C1 segment of cervical spinal cord (tissue), 14 donors: ENCODE data around the gene FLT4.
"Not testable (repeated sequence)": the region's sequence is repeated elsewhere in the genome, so short reads cannot be mapped to it uniquely, and the experiment has no call there.

ENCODE experiments used
- DNase-seq, 14 donors: peaks; one replicate each; lab custom pipeline; 2025; lab: John Stamatoyannopoulos, UW

FLT4 gene

DNA sequence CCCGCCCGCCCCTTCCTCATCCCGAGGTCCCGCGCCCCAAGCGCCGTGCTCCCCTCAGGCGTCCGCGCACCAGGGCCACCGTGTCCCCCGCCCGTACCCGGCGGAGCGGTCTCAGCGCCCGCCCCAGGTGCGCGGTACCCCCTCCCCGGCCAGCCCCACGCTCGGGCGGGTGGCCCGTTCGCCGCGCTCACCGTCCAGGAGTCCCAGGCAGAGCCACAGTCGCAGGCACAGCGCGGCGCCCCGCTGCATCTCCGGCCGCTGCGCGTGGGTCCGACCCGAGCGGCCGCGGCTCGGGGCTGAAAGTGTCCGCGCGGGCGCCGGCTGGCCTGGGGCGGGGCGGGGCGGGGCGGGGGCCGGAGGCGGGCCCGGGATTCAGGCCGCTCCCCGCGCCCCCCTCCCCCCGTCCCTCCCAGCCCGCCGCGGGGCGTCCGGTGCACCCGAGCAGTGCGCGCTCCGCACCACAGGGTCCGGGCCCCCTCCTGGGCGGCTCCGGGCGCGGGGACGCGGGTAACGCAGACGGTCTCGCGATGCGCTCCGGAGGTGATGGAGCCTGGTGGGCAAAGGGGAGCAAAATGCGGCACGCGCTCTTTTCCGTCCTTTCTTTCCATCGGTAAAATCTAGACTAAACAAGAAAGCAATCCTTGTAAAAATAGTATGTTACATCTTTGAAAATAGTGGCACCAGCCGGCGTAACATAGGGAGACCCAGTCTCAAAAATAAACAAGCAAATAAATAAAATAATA, at the start of gene FLT4:
Gene FLT4, minus strand, starts transcription at position 304 of the 743 bp plus-strand sequence. Its CDS starts 55 bp downstream, at position 249.
- DNase-seq, result no peak

- no peak for DNase-seq
Measured at GRCh38 chr5:180699042-180699441, 49.6 kb upstream of the FLT4 start.

GRCh38 chr5:180696116-180696515, 46.7 kb upstream of the FLT4 start:
- DNase-seq, result no peak

DNA sequence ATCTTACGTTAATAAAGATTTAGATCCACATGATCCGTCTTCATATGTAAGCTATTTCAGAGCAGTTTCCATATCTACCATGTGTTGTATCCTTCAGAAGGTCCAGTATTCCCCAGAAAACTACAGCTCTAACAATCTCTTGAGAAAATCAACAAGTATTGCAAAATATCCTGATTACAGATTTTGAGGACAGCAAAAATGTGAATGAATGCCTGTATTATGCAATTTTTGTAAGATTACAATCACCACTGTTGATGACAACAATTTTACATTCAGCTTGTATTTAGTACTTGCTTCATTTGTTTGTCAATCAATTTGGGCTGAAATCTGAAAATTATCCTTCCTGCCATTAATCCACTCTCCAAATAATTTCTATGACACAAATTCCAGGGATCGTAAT, 43.0 kb upstream of the FLT4 start:
- no peak for DNase-seq

- no peak for DNase-seq
Measured at GRCh38 chr5:180691046-180691445, 41.6 kb upstream of the FLT4 start.

GRCh38 chr5:180690562-180690961, 41.2 kb upstream of the FLT4 start:
- DNase-seq, result no peak

- DNase-seq, result no peak
Measured at GRCh38 chr5:180689775-180690174, 40.4 kb upstream of the FLT4 start.

DNA sequence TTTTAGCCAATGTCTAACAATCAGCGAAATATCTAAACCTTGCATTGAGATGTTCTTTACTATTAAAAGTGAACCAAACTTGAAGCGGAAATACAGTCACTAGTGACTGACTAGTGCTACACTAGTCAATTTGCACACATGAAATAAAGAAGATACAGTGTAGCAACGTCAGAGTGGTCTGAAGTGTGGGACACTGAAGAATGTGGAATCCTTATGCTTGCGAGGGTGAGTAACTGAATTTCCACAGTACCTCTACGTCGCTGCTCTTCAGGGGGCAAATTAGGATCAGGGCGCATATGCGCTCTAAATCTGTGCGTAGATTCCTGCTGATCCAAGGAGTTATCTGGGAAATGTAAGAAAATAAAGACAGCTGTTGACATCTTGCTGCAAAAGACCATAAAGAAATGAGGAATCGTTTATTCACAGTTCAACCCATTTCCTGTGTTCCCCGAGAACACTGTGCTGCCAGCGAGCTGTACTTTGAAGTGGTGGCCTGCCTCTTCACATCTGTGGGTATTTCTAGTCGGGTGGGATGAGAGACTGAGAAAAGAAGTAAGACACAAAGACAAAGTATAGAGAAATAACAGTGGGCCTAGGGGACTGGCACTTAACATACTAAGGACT, 39.8 kb upstream of the FLT4 start:
- no peak for DNase-seq

DNA sequence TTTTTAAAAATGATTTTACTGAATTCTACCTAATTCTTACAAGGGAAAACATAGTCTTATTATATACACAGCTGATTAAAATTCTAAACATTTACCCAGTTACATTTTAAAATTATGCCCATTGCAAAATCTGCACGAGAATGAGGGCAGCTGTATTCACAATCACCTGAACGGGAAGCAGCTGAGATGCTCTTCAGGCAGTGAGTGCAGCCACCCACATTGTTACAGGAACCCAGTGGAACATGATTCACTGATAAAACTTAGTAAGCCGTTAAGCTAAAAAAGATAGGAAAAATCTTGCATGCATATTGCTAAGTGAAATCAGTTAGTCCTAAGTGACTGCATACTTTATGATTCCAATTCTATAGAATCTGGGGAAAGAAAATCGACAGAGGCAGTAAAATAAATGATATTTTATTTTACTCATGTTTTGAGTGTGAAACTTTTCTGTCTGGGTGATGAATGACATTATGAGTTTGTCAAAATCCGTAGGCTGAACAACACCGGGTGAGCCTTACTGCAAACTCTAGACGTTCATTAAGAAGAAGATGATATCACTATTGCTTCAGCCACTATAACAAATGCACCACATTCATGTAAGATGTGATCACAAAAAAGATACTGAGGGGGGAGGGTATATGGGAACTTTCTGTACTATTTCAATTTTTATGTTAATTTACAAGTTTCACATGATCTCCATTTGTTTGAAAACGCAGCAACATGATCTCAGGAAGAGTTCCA, 39.1 kb upstream of the FLT4 start:
- DNase-seq, result no peak

- not testable (repeated sequence) for DNase-seq
Measured at GRCh38 chr5:180686799-180687198, 37.4 kb upstream of the FLT4 start.

GRCh38 chr5:180684623-180685161, 35.3 kb upstream of the FLT4 start:
- DNase-seq, result no peak

DNA sequence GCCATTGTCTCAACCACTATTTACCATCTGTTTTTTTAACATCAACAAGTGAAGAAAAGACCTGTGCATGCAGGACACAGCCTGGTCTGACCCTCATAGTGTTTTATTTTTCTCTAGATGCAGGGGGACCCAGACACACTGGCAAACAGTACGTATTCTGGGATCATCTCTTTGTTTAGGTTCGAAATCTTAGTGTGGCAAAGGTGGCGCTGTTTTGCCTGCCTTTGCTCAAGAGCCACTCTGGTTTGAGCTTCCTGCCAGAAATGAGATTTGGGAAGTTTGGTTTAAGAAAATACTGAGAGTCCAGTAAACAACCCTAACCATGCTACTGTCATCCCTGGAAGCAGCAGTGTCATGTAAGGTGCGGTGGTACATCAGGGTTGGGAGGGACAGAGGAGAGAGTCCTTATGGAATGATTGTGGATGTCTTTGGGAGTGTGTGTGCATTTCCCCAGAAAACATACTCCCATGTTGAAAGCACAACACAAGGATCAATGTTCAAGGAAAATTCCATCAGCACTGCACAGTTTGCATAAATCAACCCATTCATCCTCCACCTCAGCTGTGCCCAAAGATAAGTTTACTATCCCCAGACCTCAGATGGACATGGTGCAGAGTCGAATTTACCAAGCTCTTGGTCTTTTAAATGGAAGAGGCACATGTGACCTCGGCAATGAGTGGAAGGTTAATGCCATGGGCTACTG, 34.0 kb upstream of the FLT4 start:
- no peak for DNase-seq

- no peak for DNase-seq
Measured at GRCh38 chr5:180682560-180682959, 33.2 kb upstream of the FLT4 start.

- not testable (repeated sequence) for DNase-seq
Measured at GRCh38 chr5:180682008-180682407, 32.6 kb upstream of the FLT4 start.

GRCh38 chr5:180678319-180678718, 28.9 kb upstream of the FLT4 start:
- DNase-seq, result not testable (repeated sequence)

- DNase-seq, result no peak
Measured at GRCh38 chr5:180675036-180675635, 25.7 kb upstream of the FLT4 start.

DNA sequence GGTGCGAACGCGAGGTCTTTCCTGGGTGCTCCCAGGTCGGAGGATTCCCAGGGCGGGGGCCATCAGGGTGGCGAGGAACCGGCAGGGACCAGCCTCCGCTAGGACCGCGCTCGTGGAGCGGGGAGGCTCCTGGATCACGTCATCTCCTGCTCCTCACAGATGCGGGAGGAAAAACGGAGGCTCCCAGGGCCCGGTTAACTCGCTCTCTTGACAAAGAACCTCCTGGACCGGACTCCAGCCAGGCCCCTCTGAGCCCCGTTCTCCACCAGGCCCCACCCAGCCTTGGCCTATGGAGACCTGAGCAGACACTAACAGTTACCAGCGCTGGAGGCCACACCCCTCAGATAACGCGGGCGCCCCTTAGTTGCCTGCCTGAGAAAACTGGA, 24.7 kb upstream of the FLT4 start:
- DNase-seq, result not testable (repeated sequence)

GRCh38 chr5:180673371-180674089, 24.1 kb upstream of the FLT4 start:
- no peak for DNase-seq

- DNase-seq, result not testable (repeated sequence)
Measured at GRCh38 chr5:180671958-180672524, 22.6 kb upstream of the FLT4 start.
